PFSK-1 (cell line): Measurements from ENCODE around the gene MCM7.

Source experiments
- FOXP2 ChIP-seq: optimal IDR thresholded peaks from 2 replicates; pipeline ENCODE3; 2011; ENCODE audit warnings: borderline replicate concordance, control low read depth, inconsistent platforms; ENCODE audit not compliant: insufficient read depth; ENCODE audit errors: extremely low read length, extremely low read depth
- POLR2AphosphoS5 ChIP-seq: IDR thresholded peaks from 2 replicates; pipeline ENCODE4 v1.6.1; 2012; ENCODE audit warnings: low read depth, mild to moderate bottlenecking, control low read depth, low read length, moderate library complexity
- REST ChIP-seq, 2 experiments: IDR thresholded peaks; 2 replicates each; pipeline versions ENCODE4 v1.6.1 to v1.8.0; 2011 to 2012; ENCODE audit warnings: low read depth in 2 of 2, low read length in 2 of 2, control low read depth in 1 of 2, inconsistent platforms in 1 of 2, mild to moderate bottlenecking in 1 of 2, moderate library complexity in 1 of 2; ENCODE audit not compliant: insufficient read depth in 1 of 2
- SIN3A ChIP-seq: IDR thresholded peaks from 2 replicates; pipeline ENCODE4 v1.6.1; 2012; ENCODE audit warnings: mild to moderate bottlenecking, low read length, moderate library complexity, borderline replicate concordance; ENCODE audit not compliant: insufficient read depth
- TAF1 ChIP-seq: IDR thresholded peaks from 2 replicates; pipeline ENCODE4 v1.6.1; 2012; ENCODE audit warnings: low read length, control low read depth, borderline replicate concordance; ENCODE audit not compliant: insufficient read depth

The MCM7 gene

GRCh38 chr7:100142461-100142860 lies 41.3 kb upstream of the MCM7 start:
- no peak for TF ChIP-seq FOXP2
- no peak for TF ChIP-seq TAF1
- no peak for TF ChIP-seq POLR2AphosphoS5
- no peak for TF ChIP-seq SIN3A
- no peak for TF ChIP-seq REST (IDR thresholded peaks at IDR 0.05; ENCODE audit: insufficient read depth in 1 of 2, low read depth in 2 of 2, low read length in 2 of 2)

- no peak for TF ChIP-seq FOXP2
- no peak for TF ChIP-seq SIN3A
- no peak for TF ChIP-seq TAF1
- no peak for TF ChIP-seq REST (IDR thresholded peaks at IDR 0.05; ENCODE audit: insufficient read depth in 1 of 2, low read depth in 2 of 2, low read length in 2 of 2)
- TF ChIP-seq POLR2AphosphoS5 = no peak
These were observed 40.4 kb upstream of the MCM7 start for GRCh38 chr7:100141555-100141949.

- no peak for TF ChIP-seq POLR2AphosphoS5
- no peak for TF ChIP-seq REST (IDR thresholded peaks at IDR 0.05; ENCODE audit: insufficient read depth in 1 of 2, low read depth in 2 of 2, low read length in 2 of 2)
- no peak for TF ChIP-seq SIN3A
- no peak for TF ChIP-seq FOXP2
- no peak for TF ChIP-seq TAF1
These were observed 36.9 kb upstream of the MCM7 start for GRCh38 chr7:100137851-100138760.

GRCh38 chr7:100132697-100133151 lies 31.5 kb upstream of the MCM7 start:
- TF ChIP-seq REST (IDR thresholded peaks at IDR 0.05; ENCODE audit: insufficient read depth in 1 of 2, low read depth in 2 of 2, low read length in 2 of 2) (no peak), FOXP2 (no peak), POLR2AphosphoS5 (no peak), TAF1 (no peak), SIN3A (no peak)
